ENCODE data around the gene NR3C2.

NR3C2 gene

GRCh38 chr4:148118633-148119032, 323.6 kb downstream of the NR3C2 start:
- H3K4me3 ChIP-seq (ENCODE audit: low read depth, low read length): no peak overlapping the region
- DNase-seq (ENCODE audit: low read depth): peak; percentile 5
- TF ChIP-seq CTCF (IDR thresholded peaks at IDR 0.05; ENCODE audit: insufficient read depth, low read depth, low read length, missing control alignments): no peak

GRCh38 chr4:148118179-148118578, 324.0 kb downstream of the NR3C2 start:
- TF ChIP-seq CTCF (IDR thresholded peaks at IDR 0.05; ENCODE audit: insufficient read depth, low read depth, low read length, missing control alignments): no peak
- no peak for DNase-seq (ENCODE audit: low read depth)

GRCh38 chr4:148116969-148117368, 325.2 kb downstream of the NR3C2 start:
- H3K4me3 ChIP-seq (ENCODE audit: low read depth, low read length): no peak overlapping the region
- no peak for DNase-seq (ENCODE audit: low read depth)
- TF ChIP-seq CTCF (IDR thresholded peaks at IDR 0.05; ENCODE audit: insufficient read depth, low read depth, low read length, missing control alignments): no peak

More at GRCh38 chr4:148118179-148118578, 324.0 kb downstream of the NR3C2 start:
- no peak overlapping the region for H3K4me3 ChIP-seq (ENCODE audit: low read depth, low read length)

GRCh38 chr4:148116264-148116663, 325.9 kb downstream of the NR3C2 start:
- DNase-seq (ENCODE audit: low read depth): no peak
- no peak overlapping the region for H3K4me3 ChIP-seq (ENCODE audit: low read depth, low read length)
- no peak for TF ChIP-seq CTCF (IDR thresholded peaks at IDR 0.05; ENCODE audit: insufficient read depth, low read depth, low read length, missing control alignments)

GRCh38 chr4:148114436-148114835, 327.8 kb downstream of the NR3C2 start:
- DNase-seq (ENCODE audit: low read depth): no peak
- H3K4me3 ChIP-seq (ENCODE audit: low read depth, low read length): no peak overlapping the region
- TF ChIP-seq CTCF (IDR thresholded peaks at IDR 0.05; ENCODE audit: insufficient read depth, low read depth, low read length, missing control alignments): no peak

GRCh38 chr4:148112231-148112982, 329.8 kb downstream of the NR3C2 start:
- DNase-seq (ENCODE audit: low read depth): no peak
- no peak overlapping the region for H3K4me3 ChIP-seq (ENCODE audit: low read depth, low read length)
- no peak for TF ChIP-seq CTCF (IDR thresholded peaks at IDR 0.05; ENCODE audit: insufficient read depth, low read depth, low read length, missing control alignments)

GRCh38 chr4:148110169-148110568, 332.0 kb downstream of the NR3C2 start:
- DNase-seq (ENCODE audit: low read depth): no peak
- TF ChIP-seq CTCF (IDR thresholded peaks at IDR 0.05; ENCODE audit: insufficient read depth, low read depth, low read length, missing control alignments): no peak
- H3K4me3 ChIP-seq (ENCODE audit: low read depth, low read length): no peak overlapping the region
